DOHH2 (cell line): ENCODE results near the gene GALNT7.

Source experiments
- H3F3A ChIP-seq: fragments of 200-600 bp; sonication (generic), shearing (Covaris generic); 2 replicates; pipeline ENCODE4 v1.6.0; 2016; ENCODE audit warnings: antibody characterized with exemption, mild to moderate bottlenecking; ENCODE audit not compliant: control insufficient read depth, insufficient read depth
- H3K27ac ChIP-seq: fragments of 200-600 bp; sonication (generic); 2 replicates; pipeline ENCODE4 v1.5.1; 2014; ENCODE audit warnings: low read depth, mild to moderate bottlenecking, low read length, moderate library complexity
- H3K27me3 ChIP-seq: fragments of 200-600 bp; sonication (generic); 2 replicates; pipeline ENCODE4 v1.6.1; 2014; ENCODE audit warnings: mild to moderate bottlenecking, low read length, mixed read lengths; ENCODE audit not compliant: control insufficient read depth
- H3K36me3 ChIP-seq: fragments of 200-600 bp; sonication (generic); 2 replicates; pipeline ENCODE4 v1.6.1; 2014; ENCODE audit warnings: mild to moderate bottlenecking, low read length, moderate library complexity, mixed read lengths; ENCODE audit not compliant: control insufficient read depth
- H3K4me1 ChIP-seq: fragments of 200-600 bp; sonication (generic); 2 replicates; pipeline ENCODE4 v1.6.1; 2014; ENCODE audit warnings: mild to moderate bottlenecking, low read length, mixed read lengths; ENCODE audit not compliant: control insufficient read depth
- H3K4me2 ChIP-seq: fragments of 200-600 bp; sonication (generic); 2 replicates; pipeline ENCODE4 v1.6.0; 2014; ENCODE audit warnings: mild to moderate bottlenecking, low read length, moderate library complexity
- H3K4me3 ChIP-seq: fragments of 200-600 bp; sonication (generic); 2 replicates; pipeline ENCODE4 v1.5.1; 2014; ENCODE audit warnings: mild to moderate bottlenecking, low read length, mixed read lengths
- H3K79me2 ChIP-seq: fragments of 200-600 bp; sonication (generic); 2 replicates; pipeline ENCODE4 v1.6.1; 2014; ENCODE audit warnings: mild to moderate bottlenecking, low read length, mixed read lengths; ENCODE audit not compliant: control insufficient read depth
- H3K9me2 ChIP-seq: fragments of 200-600 bp; sonication (generic); replicated peaks from 2 replicates; pipeline ENCODE4 v1.6.1; 2014; ENCODE audit warnings: mild to moderate bottlenecking, low read length, mixed read lengths; ENCODE audit not compliant: control insufficient read depth
- H3K9me3 ChIP-seq: fragments of 200-600 bp; sonication (generic); 2 replicates; pipeline ENCODE4 v1.6.1; 2014; ENCODE audit warnings: antibody characterized with exemption, low read length, mixed read lengths; ENCODE audit not compliant: control insufficient read depth, insufficient read depth
- H4K20me1 ChIP-seq: fragments of 200-600 bp; sonication (generic); 2 replicates; pipeline ENCODE4 v1.6.0; 2014; ENCODE audit warnings: low read depth, mild to moderate bottlenecking, antibody characterized with exemption, low read length, moderate library complexity; ENCODE audit not compliant: control insufficient read depth, insufficient read depth
- EZH2phosphoT487 ChIP-seq: fragments of 200-600 bp; sonication (generic); IDR thresholded peaks from 2 replicates; pipeline ENCODE4 v1.6.1; 2017; ENCODE audit warnings: borderline replicate concordance, mild to moderate bottlenecking, antibody characterized with exemption, low read length, moderate library complexity, mixed read lengths
- TF ChIP-seq, protein P1 (sequence below): fragments of 200-600 bp; sonication (generic); IDR thresholded peaks from one replicate; pipeline ENCODE4 v1.5.1; 2014; ENCODE audit warnings: antibody characterized with exemption, mild to moderate bottlenecking, low read depth, low read length; ENCODE audit not compliant: poor library complexity, severe bottlenecking

Gene GALNT7

DNA sequence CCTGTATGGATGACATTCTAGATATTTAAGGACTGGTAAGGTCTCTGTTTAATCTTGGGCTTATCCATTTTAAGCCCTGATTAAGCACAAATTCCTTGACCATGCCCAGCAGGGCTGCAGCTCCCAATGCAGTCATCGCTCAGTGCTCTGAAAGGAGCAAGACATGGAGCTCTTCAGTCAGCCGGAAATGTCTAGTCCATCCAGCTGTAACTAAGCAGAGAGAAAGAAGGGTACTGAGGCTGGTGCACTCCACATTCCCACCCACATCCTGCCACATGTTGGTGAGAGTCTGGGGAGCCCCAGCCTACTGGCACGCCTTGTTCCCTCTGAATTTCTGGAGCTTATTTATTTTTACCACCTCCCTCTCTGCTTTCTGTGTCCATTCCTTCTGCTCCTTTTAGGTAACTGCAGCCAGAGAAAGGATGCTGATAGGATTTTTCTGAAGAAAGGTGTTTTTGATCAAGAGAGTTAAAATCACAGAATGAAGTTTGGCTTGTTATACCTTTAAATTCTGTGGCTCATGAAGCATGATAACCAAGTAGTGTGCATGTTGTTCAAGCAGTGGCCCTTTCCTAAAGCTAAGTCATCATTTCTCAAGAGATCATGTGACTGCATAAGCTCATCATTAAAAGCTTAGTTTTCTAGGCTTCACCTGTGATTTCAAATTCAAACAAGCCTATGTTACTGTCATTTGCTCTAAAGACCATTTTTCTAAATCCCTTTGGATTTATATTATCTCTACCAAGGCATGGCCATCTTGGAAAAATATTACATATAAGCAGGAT, 74.0 kb downstream of the GALNT7 start:
- TF ChIP-seq EZH2phosphoT487 = no peak
- TF ChIP-seq, protein P1, sequence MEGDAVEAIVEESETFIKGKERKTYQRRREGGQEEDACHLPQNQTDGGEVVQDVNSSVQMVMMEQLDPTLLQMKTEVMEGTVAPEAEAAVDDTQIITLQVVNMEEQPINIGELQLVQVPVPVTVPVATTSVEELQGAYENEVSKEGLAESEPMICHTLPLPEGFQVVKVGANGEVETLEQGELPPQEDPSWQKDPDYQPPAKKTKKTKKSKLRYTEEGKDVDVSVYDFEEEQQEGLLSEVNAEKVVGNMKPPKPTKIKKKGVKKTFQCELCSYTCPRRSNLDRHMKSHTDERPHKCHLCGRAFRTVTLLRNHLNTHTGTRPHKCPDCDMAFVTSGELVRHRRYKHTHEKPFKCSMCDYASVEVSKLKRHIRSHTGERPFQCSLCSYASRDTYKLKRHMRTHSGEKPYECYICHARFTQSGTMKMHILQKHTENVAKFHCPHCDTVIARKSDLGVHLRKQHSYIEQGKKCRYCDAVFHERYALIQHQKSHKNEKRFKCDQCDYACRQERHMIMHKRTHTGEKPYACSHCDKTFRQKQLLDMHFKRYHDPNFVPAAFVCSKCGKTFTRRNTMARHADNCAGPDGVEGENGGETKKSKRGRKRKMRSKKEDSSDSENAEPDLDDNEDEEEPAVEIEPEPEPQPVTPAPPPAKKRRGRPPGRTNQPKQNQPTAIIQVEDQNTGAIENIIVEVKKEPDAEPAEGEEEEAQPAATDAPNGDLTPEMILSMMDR = no peak
- Histone ChIP-seq H3K9me3 (no peaks in the 10 kb centered on the region), H3K36me3 (peaks cover 3% of the 10 kb centered on the region), H4K20me1 (no peaks in the 10 kb centered on the region), H3K4me1 (peaks cover 36% of the 10 kb centered on the region), H3K27me3 (no peaks in the 10 kb centered on the region), H3K4me2 (no peak overlapping the region), H3K9me2 (no peaks in the 10 kb centered on the region), H3K27ac (no peak overlapping the region), H3F3A (no peaks in the 10 kb centered on the region), H3K79me2 (peaks cover 54% of the 10 kb centered on the region), H3K4me3 (no peak overlapping the region)

DNA sequence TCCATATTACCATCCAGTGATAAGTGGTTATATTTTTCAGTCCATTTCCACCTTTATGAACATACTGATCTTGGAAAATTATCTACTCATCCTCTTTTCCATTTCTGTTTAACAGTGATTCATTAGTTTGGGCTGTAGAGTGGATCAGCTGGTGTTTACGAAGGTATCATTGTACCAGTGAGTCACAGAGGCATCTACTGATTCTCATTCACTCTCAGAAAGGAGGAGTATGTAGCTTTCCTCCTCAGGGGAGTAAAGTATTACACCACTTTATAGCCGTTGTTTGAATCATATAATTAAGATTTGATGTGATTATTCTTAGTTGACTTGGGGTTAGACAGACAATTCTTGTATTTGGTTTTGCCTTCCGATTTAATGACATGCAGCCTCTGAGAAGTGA, 74.7 kb downstream of the GALNT7 start:
- Histone ChIP-seq H3K79me2 (peaks cover 58% of the 10 kb centered on the region), H3K36me3 (peaks cover 10% of the 10 kb centered on the region), H4K20me1 (no peaks in the 10 kb centered on the region), H3F3A (no peaks in the 10 kb centered on the region), H3K9me3 (no peaks in the 10 kb centered on the region), H3K27me3 (no peaks in the 10 kb centered on the region), H3K4me3 (no peak overlapping the region), H3K4me1 (peaks cover 36% of the 10 kb centered on the region), H3K27ac (no peak overlapping the region), H3K9me2 (no peaks in the 10 kb centered on the region), H3K4me2 (no peak overlapping the region)
- TF ChIP-seq, protein P1 = no peak
- no peak for TF ChIP-seq EZH2phosphoT487

DNA sequence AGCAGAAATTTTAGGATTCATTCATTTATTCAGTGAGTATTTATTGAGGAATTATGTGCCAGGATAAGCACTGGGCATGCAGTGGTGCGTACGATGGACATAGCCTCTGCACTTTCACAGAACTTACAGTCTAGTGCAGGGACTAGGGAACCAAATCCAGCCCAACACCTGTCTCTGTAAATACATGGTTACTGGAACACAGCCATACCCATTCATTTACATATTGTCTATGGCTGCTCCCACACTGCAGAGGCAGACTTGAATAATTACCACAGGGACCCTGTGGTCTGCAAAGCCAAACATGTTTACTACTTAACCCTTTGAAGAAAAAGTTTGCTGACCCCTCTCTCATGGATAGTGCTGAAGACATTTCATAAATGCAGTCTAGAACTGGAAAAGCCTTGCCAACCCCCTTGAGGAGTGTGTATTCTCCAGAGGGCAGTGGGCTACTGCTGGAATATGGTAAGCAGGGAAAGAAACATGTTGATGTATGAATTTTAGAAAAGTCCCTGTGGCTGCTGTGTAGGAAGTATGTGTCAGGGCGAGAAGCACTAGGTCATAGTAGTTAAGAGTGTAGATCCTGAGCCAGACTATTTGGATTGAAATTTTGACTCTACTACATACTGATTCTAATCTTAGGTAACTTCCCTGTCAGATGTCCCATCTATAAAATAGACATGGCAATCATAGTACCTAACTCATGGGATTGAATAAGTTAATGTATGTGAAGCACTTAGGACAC, 75.5 kb downstream of the GALNT7 start:
- H3K4me3 ChIP-seq = no peak overlapping the region
- H3K4me1 ChIP-seq = peaks cover 36% of the 10 kb centered on the region
- no peak overlapping the region for H3K27ac ChIP-seq
- H4K20me1 ChIP-seq = no peaks in the 10 kb centered on the region
- peaks cover 11% of the 10 kb centered on the region for H3K36me3 ChIP-seq
- no peaks in the 10 kb centered on the region for H3K9me2 ChIP-seq
- no peaks in the 10 kb centered on the region for H3K9me3 ChIP-seq
- H3K79me2 ChIP-seq = peaks cover 60% of the 10 kb centered on the region
- TF ChIP-seq, protein P1 = no peak
- no peak for TF ChIP-seq EZH2phosphoT487
- no peaks in the 10 kb centered on the region for H3K27me3 ChIP-seq
- H3K4me2 ChIP-seq = no peak overlapping the region
- H3F3A ChIP-seq = no peaks in the 10 kb centered on the region
